ENCODE data around the gene SSX1.
"Not testable (repeated sequence)": the region's sequence is repeated elsewhere in the genome, so short reads cannot be mapped to it uniquely, and the experiment has no call there.

DNA sequence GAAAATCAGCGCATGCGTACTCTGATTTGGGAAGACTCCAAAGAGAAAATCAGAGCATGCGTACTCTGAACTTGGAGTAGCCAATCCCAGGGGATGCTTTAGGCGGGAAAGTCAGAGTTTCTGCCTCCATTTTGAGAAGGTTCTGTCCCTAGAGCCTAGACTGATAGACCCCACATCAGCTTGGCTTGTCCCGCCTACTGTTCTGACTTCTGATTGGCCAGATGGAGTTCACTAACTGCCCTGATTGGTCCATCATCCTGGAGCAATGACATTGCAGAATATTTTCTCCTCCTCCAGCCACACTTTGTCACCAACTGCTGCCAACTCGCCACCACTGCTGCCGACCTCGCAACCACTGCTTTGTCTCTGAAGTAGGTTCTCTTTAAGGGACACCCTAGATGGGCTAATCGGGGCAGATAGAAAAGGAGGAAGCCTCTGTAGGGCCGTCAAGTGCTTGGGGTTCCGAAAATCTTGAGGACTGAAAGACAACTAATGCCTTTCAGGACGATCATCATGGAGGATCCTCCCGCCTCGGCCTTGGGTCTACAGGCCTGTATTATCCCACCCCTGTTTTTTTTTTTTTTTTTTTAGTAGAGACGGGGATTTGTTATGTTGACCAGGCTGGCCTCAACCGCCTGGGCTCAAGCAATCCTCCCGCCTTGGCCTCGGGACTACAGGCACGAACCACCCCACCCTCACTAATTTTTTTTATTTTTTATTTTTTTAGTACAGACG lies at the start of gene SSX1:
- not testable (repeated sequence) for TF ChIP-seq TAF1 (conservative IDR thresholded peaks at IDR 0.05); HNF4A (conservative IDR thresholded peaks at IDR 0.05); GABPA (IDR thresholded peaks at IDR 0.05 in 1 of 2, conservative IDR thresholded peaks at IDR 0.05 in 1 of 2); RAD21 (IDR thresholded peaks at IDR 0.05); RXRA (IDR thresholded peaks at IDR 0.05)
- TF ChIP-seq, protein P1, sequence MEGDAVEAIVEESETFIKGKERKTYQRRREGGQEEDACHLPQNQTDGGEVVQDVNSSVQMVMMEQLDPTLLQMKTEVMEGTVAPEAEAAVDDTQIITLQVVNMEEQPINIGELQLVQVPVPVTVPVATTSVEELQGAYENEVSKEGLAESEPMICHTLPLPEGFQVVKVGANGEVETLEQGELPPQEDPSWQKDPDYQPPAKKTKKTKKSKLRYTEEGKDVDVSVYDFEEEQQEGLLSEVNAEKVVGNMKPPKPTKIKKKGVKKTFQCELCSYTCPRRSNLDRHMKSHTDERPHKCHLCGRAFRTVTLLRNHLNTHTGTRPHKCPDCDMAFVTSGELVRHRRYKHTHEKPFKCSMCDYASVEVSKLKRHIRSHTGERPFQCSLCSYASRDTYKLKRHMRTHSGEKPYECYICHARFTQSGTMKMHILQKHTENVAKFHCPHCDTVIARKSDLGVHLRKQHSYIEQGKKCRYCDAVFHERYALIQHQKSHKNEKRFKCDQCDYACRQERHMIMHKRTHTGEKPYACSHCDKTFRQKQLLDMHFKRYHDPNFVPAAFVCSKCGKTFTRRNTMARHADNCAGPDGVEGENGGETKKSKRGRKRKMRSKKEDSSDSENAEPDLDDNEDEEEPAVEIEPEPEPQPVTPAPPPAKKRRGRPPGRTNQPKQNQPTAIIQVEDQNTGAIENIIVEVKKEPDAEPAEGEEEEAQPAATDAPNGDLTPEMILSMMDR (IDR thresholded peaks at IDR 0.05; ENCODE audit: low read depth, low read length, missing input control) = not testable (repeated sequence)
- TF ChIP-seq, protein P2, sequence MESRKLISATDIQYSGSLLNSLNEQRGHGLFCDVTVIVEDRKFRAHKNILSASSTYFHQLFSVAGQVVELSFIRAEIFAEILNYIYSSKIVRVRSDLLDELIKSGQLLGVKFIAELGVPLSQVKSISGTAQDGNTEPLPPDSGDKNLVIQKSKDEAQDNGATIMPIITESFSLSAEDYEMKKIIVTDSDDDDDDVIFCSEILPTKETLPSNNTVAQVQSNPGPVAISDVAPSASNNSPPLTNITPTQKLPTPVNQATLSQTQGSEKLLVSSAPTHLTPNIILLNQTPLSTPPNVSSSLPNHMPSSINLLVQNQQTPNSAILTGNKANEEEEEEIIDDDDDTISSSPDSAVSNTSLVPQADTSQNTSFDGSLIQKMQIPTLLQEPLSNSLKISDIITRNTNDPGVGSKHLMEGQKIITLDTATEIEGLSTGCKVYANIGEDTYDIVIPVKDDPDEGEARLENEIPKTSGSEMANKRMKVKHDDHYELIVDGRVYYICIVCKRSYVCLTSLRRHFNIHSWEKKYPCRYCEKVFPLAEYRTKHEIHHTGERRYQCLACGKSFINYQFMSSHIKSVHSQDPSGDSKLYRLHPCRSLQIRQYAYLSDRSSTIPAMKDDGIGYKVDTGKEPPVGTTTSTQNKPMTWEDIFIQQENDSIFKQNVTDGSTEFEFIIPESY (IDR thresholded peaks at IDR 0.05) = not testable (repeated sequence)
